ENCODE data around the gene PSMF1. TPM values are rescaled to one million over a fixed set of nuclear protein-coding genes. Genes with fewer than 3 reads are reported as not detected.
A peak's percentile ranks its signal among the peaks of the same experiment; 100 is the strongest.

PSMF1 gene
- total and polyA plus RNA-seq, 2 of the 13 experiments (the other 11 are each of a cell fraction or from before 2014, with no cell fraction given), result 82.5 to 86.0 TPM

DNA sequence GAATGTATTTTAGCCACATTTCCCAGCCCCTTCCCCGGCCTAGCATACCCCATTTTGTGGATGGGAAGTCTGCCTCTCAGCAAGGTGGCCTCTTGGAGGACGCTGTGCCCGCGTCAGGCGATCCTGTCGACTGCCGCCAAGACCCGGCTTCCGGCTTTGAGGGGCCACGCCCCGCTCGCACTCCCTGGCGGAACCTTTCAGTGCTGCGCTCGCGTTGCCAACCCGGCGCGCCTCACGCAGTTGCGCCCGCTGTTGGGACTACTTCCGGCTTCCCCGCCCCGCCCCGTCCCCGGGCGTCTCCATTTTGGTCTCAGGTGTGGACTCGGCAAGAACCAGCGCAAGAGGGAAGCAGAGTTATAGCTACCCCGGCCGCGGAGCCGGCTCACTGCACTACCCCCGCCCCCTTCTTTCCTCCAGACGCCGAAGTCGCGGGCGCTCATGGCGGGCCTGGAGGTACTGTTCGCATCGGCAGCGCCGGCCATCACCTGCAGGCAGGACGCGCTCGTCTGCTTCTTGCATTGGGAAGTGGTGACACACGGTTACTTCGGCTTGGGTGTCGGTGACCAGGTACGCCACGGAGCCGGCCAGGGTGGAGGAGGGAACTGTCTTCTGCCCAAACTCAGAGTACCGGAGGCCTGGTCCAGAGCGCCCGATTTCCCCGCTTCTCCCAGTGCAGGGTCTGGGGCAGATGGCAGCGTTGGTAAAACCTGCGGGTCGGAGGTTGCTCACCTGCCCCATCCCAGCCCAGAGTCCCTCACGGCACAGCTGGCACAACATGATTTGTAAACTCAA lies at the start of gene PSMF1 (continued):
- TF ChIP-seq, protein P1, sequence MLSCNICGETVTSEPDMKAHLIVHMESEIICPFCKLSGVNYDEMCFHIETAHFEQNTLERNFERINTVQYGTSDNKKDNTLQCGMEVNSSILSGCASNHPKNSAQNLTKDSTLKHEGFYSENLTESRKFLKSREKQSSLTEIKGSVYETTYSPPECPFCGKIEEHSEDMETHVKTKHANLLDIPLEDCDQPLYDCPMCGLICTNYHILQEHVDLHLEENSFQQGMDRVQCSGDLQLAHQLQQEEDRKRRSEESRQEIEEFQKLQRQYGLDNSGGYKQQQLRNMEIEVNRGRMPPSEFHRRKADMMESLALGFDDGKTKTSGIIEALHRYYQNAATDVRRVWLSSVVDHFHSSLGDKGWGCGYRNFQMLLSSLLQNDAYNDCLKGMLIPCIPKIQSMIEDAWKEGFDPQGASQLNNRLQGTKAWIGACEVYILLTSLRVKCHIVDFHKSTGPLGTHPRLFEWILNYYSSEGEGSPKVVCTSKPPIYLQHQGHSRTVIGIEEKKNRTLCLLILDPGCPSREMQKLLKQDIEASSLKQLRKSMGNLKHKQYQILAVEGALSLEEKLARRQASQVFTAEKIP (CRISPR knock-in tag; IDR thresholded peaks at IDR 0.05; ENCODE audit: borderline replicate concordance), result no peak
- TF ChIP-seq ZNF616 (CRISPR knock-in tag; IDR thresholded peaks at IDR 0.05; ENCODE audit: low read depth) (peak; percentile 94), MTA1 (CRISPR knock-in tag; IDR thresholded peaks at IDR 0.05; ENCODE audit: borderline replicate concordance) (peak; percentile 95), GATAD1 (CRISPR knock-in tag; IDR thresholded peaks at IDR 0.05) (peak; percentile 99), ZNF761 (CRISPR knock-in tag; conservative IDR thresholded peaks at IDR 0.05) (peak; percentile 96), ZNF274 (CRISPR knock-in tag; IDR thresholded peaks at IDR 0.05) (peak; percentile 90), ARID5B (CRISPR knock-in tag; IDR thresholded peaks at IDR 0.05) (peak; percentile 95), KAT2B (IDR thresholded peaks at IDR 0.05; ENCODE audit: borderline replicate concordance, low read depth, low read length) (peak; percentile 6; the same call in 1 of the 2 replicates), HNF4A (CRISPR knock-in tag; IDR thresholded peaks at IDR 0.05) (peak; percentile 70; the same call in 1 of the 2 replicates), FOXO1 (CRISPR knock-in tag; IDR thresholded peaks at IDR 0.05) (peak; percentile 95), E2F1 (CRISPR knock-in tag; IDR thresholded peaks at IDR 0.05) (peak; percentile 97), ZNF672 (CRISPR knock-in tag; IDR thresholded peaks at IDR 0.05) (peak; percentile 81; the same call in 1 of the 2 replicates), CCDC6 (CRISPR knock-in tag; IDR thresholded peaks at IDR 0.05) (peak; percentile 94), ONECUT2 (CRISPR knock-in tag; IDR thresholded peaks at IDR 0.05) (peak; percentile 58), RFXAP (CRISPR knock-in tag; IDR thresholded peaks at IDR 0.05; ENCODE audit: borderline replicate concordance) (peak; percentile 98), ZNF841 (CRISPR knock-in tag; IDR thresholded peaks at IDR 0.05; ENCODE audit: borderline replicate concordance) (no peak), CREBL2 (CRISPR knock-in tag; IDR thresholded peaks at IDR 0.05; ENCODE audit: borderline replicate concordance) (peak; percentile 40; the same call in 1 of the 2 replicates), ZNF362 (CRISPR knock-in tag; IDR thresholded peaks at IDR 0.05; ENCODE audit: borderline replicate concordance) (peak; percentile 88), ZNF619 (CRISPR knock-in tag; IDR thresholded peaks at IDR 0.05) (peak; percentile 98), SP140L (CRISPR knock-in tag; IDR thresholded peaks at IDR 0.05; ENCODE audit: borderline replicate concordance) (peak; percentile 93; the same call in 1 of the 2 replicates), HNRNPK (IDR thresholded peaks at IDR 0.05; ENCODE audit: low read depth, low read length, poor library complexity, severe bottlenecking) (peak; percentile 95)
